ENCODE measurements around the gene GNB1L.

DNA sequence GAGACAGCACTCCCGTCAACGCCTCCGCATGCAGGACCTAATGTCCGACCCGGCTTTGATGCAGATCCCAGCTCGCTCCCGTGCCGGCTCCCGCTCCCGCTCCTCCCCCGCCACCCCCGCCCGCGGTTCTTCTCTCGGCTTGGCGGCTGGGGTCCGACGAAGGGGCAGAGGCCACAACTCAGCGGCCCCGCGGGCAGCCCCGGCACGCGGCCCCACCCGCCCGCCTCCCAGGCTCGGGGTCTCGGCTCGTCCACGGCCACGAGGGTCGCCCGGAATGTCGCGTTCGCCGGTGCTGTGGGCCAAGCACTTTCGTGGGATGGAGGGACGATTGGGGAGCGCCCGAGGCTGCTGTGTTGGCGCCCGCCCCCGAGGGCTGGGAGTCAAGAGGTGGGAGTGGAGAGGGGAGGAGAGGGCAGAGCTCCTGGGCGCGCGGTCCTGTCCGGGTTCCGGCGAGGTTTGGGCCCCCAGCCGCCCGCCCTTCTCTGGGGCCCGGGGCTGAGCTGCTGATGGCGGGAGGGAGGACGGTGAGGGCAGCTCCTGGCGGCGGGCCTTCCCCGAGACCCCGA lies 99.4 kb downstream of the GNB1L start:
- TF ChIP-seq PHF20 (CRISPR knock-in tag; IDR thresholded peaks at IDR 0.05) = no peak
- no peak for TF ChIP-seq ZMYM2 (CRISPR knock-in tag; IDR thresholded peaks at IDR 0.05)
- TF ChIP-seq, protein P1, sequence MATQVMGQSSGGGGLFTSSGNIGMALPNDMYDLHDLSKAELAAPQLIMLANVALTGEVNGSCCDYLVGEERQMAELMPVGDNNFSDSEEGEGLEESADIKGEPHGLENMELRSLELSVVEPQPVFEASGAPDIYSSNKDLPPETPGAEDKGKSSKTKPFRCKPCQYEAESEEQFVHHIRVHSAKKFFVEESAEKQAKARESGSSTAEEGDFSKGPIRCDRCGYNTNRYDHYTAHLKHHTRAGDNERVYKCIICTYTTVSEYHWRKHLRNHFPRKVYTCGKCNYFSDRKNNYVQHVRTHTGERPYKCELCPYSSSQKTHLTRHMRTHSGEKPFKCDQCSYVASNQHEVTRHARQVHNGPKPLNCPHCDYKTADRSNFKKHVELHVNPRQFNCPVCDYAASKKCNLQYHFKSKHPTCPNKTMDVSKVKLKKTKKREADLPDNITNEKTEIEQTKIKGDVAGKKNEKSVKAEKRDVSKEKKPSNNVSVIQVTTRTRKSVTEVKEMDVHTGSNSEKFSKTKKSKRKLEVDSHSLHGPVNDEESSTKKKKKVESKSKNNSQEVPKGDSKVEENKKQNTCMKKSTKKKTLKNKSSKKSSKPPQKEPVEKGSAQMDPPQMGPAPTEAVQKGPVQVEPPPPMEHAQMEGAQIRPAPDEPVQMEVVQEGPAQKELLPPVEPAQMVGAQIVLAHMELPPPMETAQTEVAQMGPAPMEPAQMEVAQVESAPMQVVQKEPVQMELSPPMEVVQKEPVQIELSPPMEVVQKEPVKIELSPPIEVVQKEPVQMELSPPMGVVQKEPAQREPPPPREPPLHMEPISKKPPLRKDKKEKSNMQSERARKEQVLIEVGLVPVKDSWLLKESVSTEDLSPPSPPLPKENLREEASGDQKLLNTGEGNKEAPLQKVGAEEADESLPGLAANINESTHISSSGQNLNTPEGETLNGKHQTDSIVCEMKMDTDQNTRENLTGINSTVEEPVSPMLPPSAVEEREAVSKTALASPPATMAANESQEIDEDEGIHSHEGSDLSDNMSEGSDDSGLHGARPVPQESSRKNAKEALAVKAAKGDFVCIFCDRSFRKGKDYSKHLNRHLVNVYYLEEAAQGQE (IDR thresholded peaks at IDR 0.05; ENCODE audit: borderline replicate concordance in 1 of 2, low read depth in 1 of 2, low read length in 2 of 2) = no peak
- no peak for TF ChIP-seq SMC3 (IDR thresholded peaks at IDR 0.05; ENCODE audit: low read length)
- TF ChIP-seq ZNF235 (CRISPR knock-in tag; IDR thresholded peaks at IDR 0.05; ENCODE audit: borderline replicate concordance) = no peak
- TF ChIP-seq, protein P2, sequence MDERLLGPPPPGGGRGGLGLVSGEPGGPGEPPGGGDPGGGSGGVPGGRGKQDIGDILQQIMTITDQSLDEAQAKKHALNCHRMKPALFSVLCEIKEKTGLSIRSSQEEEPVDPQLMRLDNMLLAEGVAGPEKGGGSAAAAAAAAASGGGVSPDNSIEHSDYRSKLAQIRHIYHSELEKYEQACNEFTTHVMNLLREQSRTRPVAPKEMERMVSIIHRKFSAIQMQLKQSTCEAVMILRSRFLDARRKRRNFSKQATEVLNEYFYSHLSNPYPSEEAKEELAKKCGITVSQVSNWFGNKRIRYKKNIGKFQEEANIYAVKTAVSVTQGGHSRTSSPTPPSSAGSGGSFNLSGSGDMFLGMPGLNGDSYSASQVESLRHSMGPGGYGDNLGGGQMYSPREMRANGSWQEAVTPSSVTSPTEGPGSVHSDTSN (CRISPR knock-in tag; IDR thresholded peaks at IDR 0.05) = no peak
- TF ChIP-seq, protein P3, sequence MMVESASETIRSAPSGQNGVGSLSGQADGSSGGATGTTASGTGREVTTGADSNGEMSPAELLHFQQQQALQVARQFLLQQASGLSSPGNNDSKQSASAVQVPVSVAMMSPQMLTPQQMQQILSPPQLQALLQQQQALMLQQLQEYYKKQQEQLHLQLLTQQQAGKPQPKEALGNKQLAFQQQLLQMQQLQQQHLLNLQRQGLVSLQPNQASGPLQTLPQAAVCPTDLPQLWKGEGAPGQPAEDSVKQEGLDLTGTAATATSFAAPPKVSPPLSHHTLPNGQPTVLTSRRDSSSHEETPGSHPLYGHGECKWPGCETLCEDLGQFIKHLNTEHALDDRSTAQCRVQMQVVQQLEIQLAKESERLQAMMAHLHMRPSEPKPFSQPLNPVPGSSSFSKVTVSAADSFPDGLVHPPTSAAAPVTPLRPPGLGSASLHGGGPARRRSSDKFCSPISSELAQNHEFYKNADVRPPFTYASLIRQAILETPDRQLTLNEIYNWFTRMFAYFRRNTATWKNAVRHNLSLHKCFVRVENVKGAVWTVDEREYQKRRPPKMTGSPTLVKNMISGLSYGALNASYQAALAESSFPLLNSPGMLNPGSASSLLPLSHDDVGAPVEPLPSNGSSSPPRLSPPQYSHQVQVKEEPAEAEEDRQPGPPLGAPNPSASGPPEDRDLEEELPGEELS (CRISPR knock-in tag; IDR thresholded peaks at IDR 0.05) = no peak
- TF ChIP-seq TCF12 (IDR thresholded peaks at IDR 0.05) = no peak
- TF ChIP-seq TCF12 (CRISPR knock-in tag; IDR thresholded peaks at IDR 0.05) = no peak
- TF ChIP-seq TCF7L2 (IDR thresholded peaks at IDR 0.05; ENCODE audit: low read depth, low read length) = no peak
- TF ChIP-seq POLR2AphosphoS5 (IDR thresholded peaks at IDR 0.05; ENCODE audit: low read depth, low read length) = no peak

Data from HepG2 (cell line).